HepG2 (cell line): Measurements from ENCODE around the gene ECD. TPM values are rescaled to one million over a fixed set of nuclear protein-coding genes. Genes with fewer than 3 reads are reported as not detected.
A peak's percentile ranks its signal among the peaks of the same experiment; 100 is the strongest.

Source experiments
- CENPX ChIP-seq: sonication (generic); formaldehyde crosslinking; IDR thresholded peaks from 2 replicates; pipeline ENCODE4 v1.9.0; 2021; ENCODE audit warnings: mild to moderate bottlenecking, missing genetic modification reagents, moderate library complexity
- DNMT1 ChIP-seq: sonication (generic); formaldehyde crosslinking; IDR thresholded peaks from 2 replicates; pipeline ENCODE4 v1.5.1; 2020; ENCODE audit warnings: mild to moderate bottlenecking, missing genetic modification reagents
- GFI1 ChIP-seq: sonication (generic); formaldehyde crosslinking; IDR thresholded peaks from 2 replicates; pipeline ENCODE4 v1.5.0; 2020; ENCODE audit warnings: missing genetic modification reagents, mild to moderate bottlenecking, borderline replicate concordance
- GMEB1 ChIP-seq: sonication (generic); formaldehyde crosslinking; IDR thresholded peaks from 2 replicates; pipeline ENCODE4 v1.5.1; 2020; ENCODE audit warnings: missing genetic modification reagents, mild to moderate bottlenecking, borderline replicate concordance
- HNRNPLL ChIP-seq: fragments of 200-400 bp; formaldehyde crosslinking; IDR thresholded peaks from 2 replicates; pipeline ENCODE4 v1.6.1; 2017; ENCODE audit warnings: mild to moderate bottlenecking, low read depth, low read length; ENCODE audit not compliant: poor library complexity, severe bottlenecking
- KAT2B ChIP-seq: fragments of 150-350 bp; IDR thresholded peaks from 2 replicates; pipeline ENCODE4 v1.6.1; 2014; ENCODE audit warnings: low read depth, low read length, borderline replicate concordance
- LBX2 ChIP-seq: sonication (generic); formaldehyde crosslinking; IDR thresholded peaks from 2 replicates; pipeline ENCODE4 v1.5.0; 2020; ENCODE audit warnings: missing genetic modification reagents, mild to moderate bottlenecking, borderline replicate concordance
- MEIS2 ChIP-seq: sonication (generic); formaldehyde crosslinking; IDR thresholded peaks from 2 replicates; pipeline ENCODE4 v1.9.0; 2021; ENCODE audit warnings: mild to moderate bottlenecking, missing genetic modification reagents
- PRMT3 ChIP-seq: sonication (generic); formaldehyde crosslinking; IDR thresholded peaks from 2 replicates; pipeline ENCODE4 v1.8.1; 2022; ENCODE audit warnings: low read depth, mild to moderate bottlenecking, moderate library complexity, missing genetic modification reagents, borderline replicate concordance
- SAP130 ChIP-seq: IDR thresholded peaks from 2 replicates; pipeline ENCODE4 v1.6.1; 2016; ENCODE audit warnings: low read depth
- SMYD3 ChIP-seq: sonication (generic); formaldehyde crosslinking; IDR thresholded peaks from 2 replicates; pipeline ENCODE4 v1.8.1; 2023; ENCODE audit warnings: mild to moderate bottlenecking, missing genetic modification reagents
- TARDBP ChIP-seq: sonication (generic); formaldehyde crosslinking; IDR thresholded peaks from 2 replicates; pipeline ENCODE4 v1.8.0; 2022; ENCODE audit warnings: mild to moderate bottlenecking, missing genetic modification reagents
- TGIF2 ChIP-seq: IDR thresholded peaks from 2 replicates; pipeline ENCODE4 v1.6.1; 2016; ENCODE audit warnings: control low read depth, missing compliant biosample characterization
- TOPORS ChIP-seq: sonication (generic); formaldehyde crosslinking; IDR thresholded peaks from 2 replicates; pipeline ENCODE4 v1.8.0; 2023; ENCODE audit warnings: mild to moderate bottlenecking, missing genetic modification reagents
- YY1 ChIP-seq: IDR thresholded peaks from 2 replicates; pipeline ENCODE4 v1.6.1; 2011; ENCODE audit warnings: low read length, low read depth, moderate library complexity, mild to moderate bottlenecking; ENCODE audit not compliant: insufficient read depth, insufficient replicate concordance
- ZBTB44 ChIP-seq: sonication (generic); formaldehyde crosslinking; IDR thresholded peaks from 2 replicates; pipeline ENCODE4 v1.4.0; 2020; ENCODE audit warnings: missing genetic modification reagents
- ZKSCAN1 ChIP-seq: fragments of 150-350 bp; IDR thresholded peaks from 2 replicates; pipeline ENCODE4 v1.6.1; 2014; ENCODE audit warnings: low read length
- ZMYM4 ChIP-seq: sonication (generic); formaldehyde crosslinking; IDR thresholded peaks from 2 replicates; pipeline ENCODE4 v1.8.1; 2023; ENCODE audit warnings: mild to moderate bottlenecking, missing genetic modification reagents
- ZNF124 ChIP-seq: sonication (generic); formaldehyde crosslinking; IDR thresholded peaks from 2 replicates; pipeline ENCODE4 v1.4.0; 2020; ENCODE audit warnings: missing genetic modification reagents
- ZNF253 ChIP-seq: sonication (generic); formaldehyde crosslinking; IDR thresholded peaks from 2 replicates; pipeline ENCODE4 v1.8.0; 2022; ENCODE audit warnings: mild to moderate bottlenecking, missing genetic modification reagents, borderline replicate concordance
- ZNF264 ChIP-seq: sonication (generic); formaldehyde crosslinking; IDR thresholded peaks from 2 replicates; pipeline ENCODE4 v1.4.0; 2020; ENCODE audit warnings: missing genetic modification reagents
- ZNF317 ChIP-seq: sonication (generic); formaldehyde crosslinking; IDR thresholded peaks from 2 replicates; pipeline ENCODE4 v1.5.0; 2020; ENCODE audit warnings: mild to moderate bottlenecking, missing genetic modification reagents
- ZNF605 ChIP-seq: sonication (generic); formaldehyde crosslinking; IDR thresholded peaks from 2 replicates; pipeline ENCODE4 v1.8.0; 2022; ENCODE audit warnings: mild to moderate bottlenecking, missing genetic modification reagents
- ZNF7 ChIP-seq: IDR thresholded peaks from 2 replicates; pipeline ENCODE4 v1.6.1; 2016; ENCODE audit warnings: missing biosample characterization, missing genetic modification reagents
- ZNF792 ChIP-seq: IDR thresholded peaks from 2 replicates; pipeline ENCODE4 v1.6.1; 2016
- ZNF841 ChIP-seq: sonication (generic); formaldehyde crosslinking; IDR thresholded peaks from 2 replicates; pipeline ENCODE4 v1.8.1; 2023; ENCODE audit warnings: missing genetic modification reagents, borderline replicate concordance
- polyA plus RNA-seq, 8 experiments: library from polyadenylated mRNA; depleted of rRNA in 3 of 8; stranded (reverse) in 7 of 8; unstranded in 1 of 8; fragments of >200 nt; fragmentation: Illumina TruSeq in 4 of 8; extraction: Trizol in 4 of 8; gene quantifications; 2 replicates each; pipeline versions ENCODE4 v1.2.1 to v1.2.3, GENCODE V29; 2011 to 2016; ENCODE audit warnings: low read depth in 4 of 8, missing spikeins in 1 of 8, mixed read lengths in 1 of 8; ENCODE audit not compliant: insufficient read depth in 1 of 8
- total RNA-seq, 5 experiments: library from RNA; depleted of rRNA; stranded (reverse); fragments of >200 nt; fragmentation: Illumina TruSeq; extraction: Trizol; gene quantifications; 2 replicates each; pipeline ENCODE4 v1.2.3, GENCODE V29; 2016; ENCODE audit warnings: low read depth in 1 of 5
- TF ChIP-seq, protein P1 (sequence below): sonication (generic); formaldehyde crosslinking; IDR thresholded peaks from 2 replicates; pipeline ENCODE4 v1.4.0; 2020; ENCODE audit warnings: missing genetic modification reagents
- TF ChIP-seq, protein P2 (sequence below): IDR thresholded peaks from 2 replicates; pipeline ENCODE4 v1.6.1; 2018; ENCODE audit warnings: missing genetic modification reagents, mild to moderate bottlenecking, missing compliant biosample characterization

Gene ECD
- total and polyA plus RNA-seq, 2 of the 13 experiments (the other 11 are each of a cell fraction or from before 2014, with no cell fraction given), result 21.5 to 27.6 TPM

DNA sequence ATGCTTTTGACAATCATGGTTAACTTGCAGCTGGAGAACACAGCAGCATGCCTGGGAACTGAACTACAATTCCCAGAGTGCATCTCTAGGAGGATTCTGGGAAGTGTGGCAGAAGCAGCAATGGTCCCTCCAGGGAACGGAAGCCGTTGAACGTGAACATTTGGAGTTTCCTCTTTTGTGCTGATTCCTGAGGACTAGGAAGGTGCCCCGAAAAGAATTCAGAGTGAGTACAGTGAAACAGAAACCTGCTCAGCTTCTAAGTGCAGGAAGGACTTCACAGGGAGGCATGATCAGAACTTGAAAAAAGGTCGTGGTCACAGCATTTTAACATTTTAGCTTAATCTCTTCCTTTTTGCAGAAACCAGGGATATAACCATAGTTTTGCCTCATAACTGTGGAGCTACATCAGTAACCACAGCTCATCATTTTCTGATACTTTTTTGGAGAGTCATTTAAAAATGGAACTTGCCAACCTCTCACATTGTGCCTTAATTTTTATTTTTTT lies 57.4 kb downstream of the ECD start, which contains the start of gene NUDT13 (continued):
- TF ChIP-seq, protein P1, sequence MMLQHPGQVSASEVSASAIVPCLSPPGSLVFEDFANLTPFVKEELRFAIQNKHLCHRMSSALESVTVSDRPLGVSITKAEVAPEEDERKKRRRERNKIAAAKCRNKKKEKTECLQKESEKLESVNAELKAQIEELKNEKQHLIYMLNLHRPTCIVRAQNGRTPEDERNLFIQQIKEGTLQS (CRISPR knock-in tag), result no peak
- TF ChIP-seq ZNF7 (CRISPR knock-in tag) (no peak), LBX2 (no peak), TOPORS (CRISPR knock-in tag) (no peak), ZNF264 (0 out of 2 replicates have a peak, but pooled peaks have one; percentile 41), ZBTB44 (no peak), CENPX (no peak), ZNF792 (CRISPR knock-in tag) (no peak), SMYD3 (no peak), ZNF317 (CRISPR knock-in tag) (peak; percentile 59; the same call in 1 of the 2 replicates), GFI1 (CRISPR knock-in tag) (no peak), PRMT3 (CRISPR knock-in tag) (no peak), ZNF841 (no peak), DNMT1 (CRISPR knock-in tag) (no peak), HNRNPLL (no peak), MEIS2 (CRISPR knock-in tag) (0 out of 2 replicates have a peak, but pooled peaks have one; percentile 20), SAP130 (CRISPR knock-in tag) (peak; percentile 85), ZMYM4 (CRISPR knock-in tag) (no peak), TARDBP (CRISPR knock-in tag) (peak; percentile 44; the same call in 1 of the 2 replicates), GMEB1 (CRISPR knock-in tag) (peak; percentile 86), ZNF253 (CRISPR knock-in tag) (no peak), KAT2B (no peak), ZNF124 (CRISPR knock-in tag) (0 out of 2 replicates have a peak, but pooled peaks have one; percentile 54), ZKSCAN1 (no peak), ZNF605 (CRISPR knock-in tag) (no peak), YY1 (peak; percentile 79), TGIF2 (CRISPR knock-in tag) (0 out of 2 replicates have a peak, but pooled peaks have one; percentile 58)
- TF ChIP-seq, protein P2, sequence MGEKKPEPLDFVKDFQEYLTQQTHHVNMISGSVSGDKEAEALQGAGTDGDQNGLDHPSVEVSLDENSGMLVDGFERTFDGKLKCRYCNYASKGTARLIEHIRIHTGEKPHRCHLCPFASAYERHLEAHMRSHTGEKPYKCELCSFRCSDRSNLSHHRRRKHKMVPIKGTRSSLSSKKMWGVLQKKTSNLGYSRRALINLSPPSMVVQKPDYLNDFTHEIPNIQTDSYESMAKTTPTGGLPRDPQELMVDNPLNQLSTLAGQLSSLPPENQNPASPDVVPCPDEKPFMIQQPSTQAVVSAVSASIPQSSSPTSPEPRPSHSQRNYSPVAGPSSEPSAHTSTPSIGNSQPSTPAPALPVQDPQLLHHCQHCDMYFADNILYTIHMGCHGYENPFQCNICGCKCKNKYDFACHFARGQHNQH, result peak; percentile 28; the same call in 1 of the 2 replicates
